ENCODE data around the gene RTN4R.

GRCh38 chr22:20213833-20214708 lies 54.0 kb downstream of the RTN4R start:
- no peak for TF ChIP-seq POLR2A (IDR thresholded peaks at IDR 0.05)
- no peak for TF ChIP-seq CTCF (IDR thresholded peaks at IDR 0.05)
- no peak for TF ChIP-seq POLR2AphosphoS5 (IDR thresholded peaks at IDR 0.05)

All from upper lobe of left lung (tissue), 4 donors.